ENCODE results near the gene NR4A2.

Gene NR4A2

DNA sequence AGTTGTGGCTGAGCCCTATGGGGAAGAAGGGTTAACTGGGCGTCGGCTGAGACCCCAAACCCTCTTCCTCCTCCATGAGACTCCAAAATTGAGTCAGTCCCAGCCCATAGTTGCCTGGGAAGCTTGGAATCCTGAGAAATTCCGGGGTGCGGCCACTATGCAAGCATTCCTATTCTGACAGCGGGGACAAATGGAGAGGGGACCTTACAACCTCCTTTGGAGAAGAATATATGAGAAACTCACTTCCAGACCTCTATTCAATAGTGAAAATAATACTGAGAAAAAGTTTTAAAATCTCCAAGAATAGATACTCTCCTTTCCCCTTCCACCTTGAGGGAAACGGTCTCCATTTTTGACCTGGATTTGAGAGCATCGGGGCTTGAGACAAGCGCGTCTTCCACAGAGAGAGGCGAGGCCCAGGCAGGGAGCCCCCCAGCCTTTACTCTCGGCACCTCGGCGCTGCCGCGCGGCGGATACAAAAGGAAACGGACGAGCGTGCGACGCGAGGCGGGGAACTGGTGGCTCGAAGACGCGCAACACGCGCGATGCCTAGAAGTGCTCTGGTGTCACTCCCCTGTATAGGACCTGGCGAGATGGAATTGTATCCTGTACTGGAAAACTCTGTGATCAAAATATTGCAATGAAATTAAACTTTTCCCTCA is 11.1 kb downstream of the NR4A2 start:
- TF ChIP-seq CTCF (conservative IDR thresholded peaks at IDR 0.05; ENCODE audit: control insufficient read depth, insufficient read depth, low read depth, low read length): no peak
- H3K4me3 ChIP-seq (ENCODE audit: control insufficient read depth, low read depth, low read length): peak overlapping the region; percentile 43
- no peak for DNase-seq (ENCODE audit: low read depth)

- H3K4me3 ChIP-seq (ENCODE audit: control insufficient read depth, low read depth, low read length): peak overlapping the region; percentile 43
- TF ChIP-seq CTCF (conservative IDR thresholded peaks at IDR 0.05; ENCODE audit: control insufficient read depth, insufficient read depth, low read depth, low read length): no peak
Observed at GRCh38 chr2:156320486-156321098, 11.9 kb downstream of the NR4A2 start.

DNA sequence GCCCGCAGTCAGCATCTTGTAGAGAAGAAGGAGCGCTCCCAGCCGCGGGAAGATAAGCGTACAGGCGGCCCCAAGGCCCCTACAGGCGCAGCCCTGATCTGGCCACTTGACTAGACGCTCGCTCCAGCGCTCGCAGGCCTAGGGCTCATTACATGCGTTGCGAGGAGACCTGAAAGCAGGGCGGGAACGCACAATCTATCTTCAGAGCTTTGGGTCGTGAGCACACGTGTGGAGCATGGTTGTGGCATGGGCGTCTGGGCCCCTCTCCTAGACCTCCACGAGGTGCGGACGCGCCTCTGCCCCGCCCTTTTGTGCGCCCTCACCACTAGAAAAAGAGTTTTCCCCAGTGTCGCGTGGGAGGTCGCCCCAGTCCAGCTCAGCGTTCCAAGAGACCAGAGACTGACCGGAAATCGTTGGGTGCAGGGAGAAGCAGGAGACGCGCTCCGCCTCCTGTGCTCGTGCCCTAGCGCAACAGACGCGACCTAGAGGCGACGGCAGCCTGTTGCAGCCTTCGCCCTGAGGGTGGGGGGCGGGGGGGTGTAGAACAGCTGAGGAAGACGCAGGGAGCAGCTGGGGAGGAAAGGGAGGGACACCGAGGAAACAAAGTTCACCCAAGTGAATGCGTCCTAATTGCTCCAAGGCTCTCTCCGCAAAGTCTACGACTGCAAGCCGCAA is 12.6 kb downstream of the NR4A2 start:
- DNase-seq (ENCODE audit: low read depth): peak; percentile 46
- H3K4me3 ChIP-seq (ENCODE audit: control insufficient read depth, low read depth, low read length): peak overlapping the region; percentile 43
- TF ChIP-seq CTCF (conservative IDR thresholded peaks at IDR 0.05; ENCODE audit: control insufficient read depth, insufficient read depth, low read depth, low read length): peak; percentile 2

More at GRCh38 chr2:156320486-156321098, 11.9 kb downstream of the NR4A2 start:
- DNase-seq (ENCODE audit: low read depth): peak; percentile 59

DNA sequence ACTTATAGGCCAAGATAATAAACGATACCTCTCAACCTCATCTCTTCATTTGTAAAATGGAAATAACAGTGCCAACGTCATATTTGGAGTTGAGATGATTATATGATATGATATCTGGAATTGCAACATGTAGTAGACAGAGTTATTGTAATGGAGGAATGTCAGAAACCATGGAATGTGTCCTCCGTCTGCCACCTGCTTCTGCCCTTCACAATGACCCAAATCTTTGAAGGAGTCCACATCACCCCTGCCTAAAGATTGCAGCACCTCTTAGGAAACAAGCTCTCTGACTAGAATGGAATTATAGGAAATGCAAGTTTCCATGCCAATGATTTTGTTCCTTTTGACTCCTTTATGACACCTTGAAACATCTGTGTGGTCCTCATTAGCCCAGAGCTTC is 14.9 kb downstream of the NR4A2 start:
- H3K4me3 ChIP-seq (ENCODE audit: control insufficient read depth, low read depth, low read length): no peak overlapping the region
- DNase-seq (ENCODE audit: low read depth): no peak
- no peak for TF ChIP-seq CTCF (conservative IDR thresholded peaks at IDR 0.05; ENCODE audit: control insufficient read depth, insufficient read depth, low read depth, low read length)

- DNase-seq (ENCODE audit: low read depth): no peak
- H3K4me3 ChIP-seq (ENCODE audit: control insufficient read depth, low read depth, low read length): no peak overlapping the region
- TF ChIP-seq CTCF (conservative IDR thresholded peaks at IDR 0.05; ENCODE audit: control insufficient read depth, insufficient read depth, low read depth, low read length): no peak
Observed at GRCh38 chr2:156311976-156312375, 20.5 kb downstream of the NR4A2 start.

GRCh38 chr2:156310773-156311172 is 21.7 kb downstream of the NR4A2 start:
- no peak for DNase-seq (ENCODE audit: low read depth)
- TF ChIP-seq CTCF (conservative IDR thresholded peaks at IDR 0.05; ENCODE audit: control insufficient read depth, insufficient read depth, low read depth, low read length): no peak
- H3K4me3 ChIP-seq (ENCODE audit: control insufficient read depth, low read depth, low read length): no peak overlapping the region
